Liver (tissue), 9 donors: ENCODE data around the gene IKBKE. TPM values are rescaled to one million over a fixed set of nuclear protein-coding genes. Genes with fewer than 3 reads are reported as not detected.

Experiments used
- DNase-seq: peaks from one replicate; pipeline ENCODE4 v3.0.0-alpha.2; 2017; ENCODE audit warnings: low spot score
- H3K27ac ChIP-seq, 2 donors: one replicate each; pipeline ENCODE4 v1.7.0; 2013; ENCODE audit warnings: inconsistent platforms in 2 of 2, low read length in 2 of 2, control low read depth in 1 of 2, low read depth in 1 of 2, mild to moderate bottlenecking in 1 of 2
- H3K27me3 ChIP-seq, 4 donors: one replicate each; pipeline versions ENCODE4 v1.6.1 to v1.7.0; 2013; ENCODE audit warnings: low read length in 3 of 4, inconsistent platforms in 1 of 4, mild to moderate bottlenecking in 1 of 4, moderate library complexity in 1 of 4; ENCODE audit not compliant: control insufficient read depth in 4 of 4, insufficient read depth in 4 of 4
- H3K36me3 ChIP-seq, 4 donors: one replicate each; pipeline versions ENCODE4 v1.6.1 to v1.7.0; 2013; ENCODE audit warnings: low read length in 3 of 4, mild to moderate bottlenecking in 3 of 4, low read depth in 1 of 4, moderate library complexity in 1 of 4; ENCODE audit not compliant: control insufficient read depth in 4 of 4, insufficient read depth in 3 of 4
- H3K4me1 ChIP-seq, 4 donors: one replicate each; pipeline versions ENCODE4 v1.6.1 to v1.7.0; 2013; ENCODE audit warnings: low read length in 3 of 4, mild to moderate bottlenecking in 3 of 4, moderate library complexity in 1 of 4; ENCODE audit not compliant: control insufficient read depth in 4 of 4, insufficient read depth in 4 of 4
- H3K4me3 ChIP-seq, 3 donors: one replicate each; pipeline versions ENCODE4 v1.6.1 to v1.7.0; 2013; ENCODE audit warnings: low read length in 3 of 3, control low read depth in 1 of 3, low read depth in 1 of 3, mild to moderate bottlenecking in 1 of 3
- H3K9ac ChIP-seq, 2 donors: one replicate each; pipeline ENCODE4 v1.7.0; 2013; ENCODE audit warnings: low read length in 2 of 2, mild to moderate bottlenecking in 2 of 2, moderate library complexity in 2 of 2, control low read depth in 1 of 2, low read depth in 1 of 2
- H3K9me3 ChIP-seq, 4 donors: one replicate each; pipeline versions ENCODE4 v1.6.1 to v1.7.0; 2013; ENCODE audit warnings: low read length in 3 of 4; ENCODE audit not compliant: control insufficient read depth in 4 of 4
- EGR1 ChIP-seq, 2 donors: IDR thresholded peaks; 2 replicates each; pipeline ENCODE4 v1.6.1; 2016 to 2018; ENCODE audit warnings: antibody characterized with exemption in 2 of 2, low read depth in 2 of 2
- FOXA1 ChIP-seq: IDR thresholded peaks from 2 replicates; pipeline ENCODE4 v1.6.1; 2016; ENCODE audit warnings: antibody characterized with exemption
- FOXA2 ChIP-seq: IDR thresholded peaks from 2 replicates; pipeline ENCODE4 v1.6.1; 2016; ENCODE audit warnings: antibody characterized with exemption
- GABPA ChIP-seq, 2 donors: IDR thresholded peaks in 1 of 2; conservative IDR thresholded peaks in 1 of 2; 2 replicates each; pipeline ENCODE4 v1.6.1; 2016; ENCODE audit warnings: antibody characterized with exemption in 2 of 2, mild to moderate bottlenecking in 1 of 2, moderate library complexity in 1 of 2
- HNF4A ChIP-seq, 2 donors: conservative IDR thresholded peaks; 2 replicates each; pipeline ENCODE4 v1.6.1; 2016; ENCODE audit warnings: antibody characterized with exemption in 2 of 2, mild to moderate bottlenecking in 2 of 2
- HNF4G ChIP-seq: IDR thresholded peaks from 2 replicates; pipeline ENCODE4 v1.6.1; 2016; ENCODE audit warnings: antibody characterized with exemption
- JUND ChIP-seq, 2 donors: IDR thresholded peaks; 2 replicates each; pipeline ENCODE4 v1.6.1; 2016; ENCODE audit warnings: antibody characterized with exemption in 2 of 2
- NR2F2 ChIP-seq: IDR thresholded peaks from 2 replicates; pipeline ENCODE4 v1.6.1; 2016; ENCODE audit warnings: antibody characterized with exemption
- RAD21 ChIP-seq, 2 donors: IDR thresholded peaks; 2 replicates each; pipeline ENCODE4 v1.6.1; 2016; ENCODE audit warnings: antibody characterized with exemption in 2 of 2, mild to moderate bottlenecking in 2 of 2
- RXRA ChIP-seq, 2 donors: IDR thresholded peaks; 2 replicates each; pipeline ENCODE4 v1.6.1; 2017 to 2018; ENCODE audit warnings: antibody characterized with exemption in 2 of 2, mild to moderate bottlenecking in 1 of 2
- SP1 ChIP-seq: IDR thresholded peaks from 2 replicates; pipeline ENCODE4 v1.6.1; 2018; ENCODE audit warnings: antibody characterized with exemption, mild to moderate bottlenecking
- TAF1 ChIP-seq: conservative IDR thresholded peaks from 2 replicates; pipeline ENCODE4 v1.6.1; 2016; ENCODE audit warnings: antibody characterized with exemption, mild to moderate bottlenecking
- YY1 ChIP-seq: IDR thresholded peaks from 2 replicates; pipeline ENCODE4 v1.6.1; 2016; ENCODE audit warnings: antibody characterized with exemption, mild to moderate bottlenecking
- WGBS: extraction: QIAGEN DNeasy Blood & Tissue Kit; methylation state at CpG from one replicate; pipeline ENCODE4 v1.1.7; 2013; 5-methylcytosine and 5-hydroxymethylcytosine counted together
- polyA plus RNA-seq, 2 donors: library from polyadenylated mRNA; stranded (reverse) in 1 of 2; unstranded in 1 of 2; fragments of 200-250 nt in 1 of 2; fragments of >200 nt in 1 of 2; fragmentation: Nextera tagmentation in 1 of 2; extraction: Ambion mirVana in 1 of 2; gene quantifications; one replicate each; pipeline versions ENCODE4 v1.2.1 to v1.2.3, GENCODE V29; 2013 to 2015
- total RNA-seq, 2 donors: library from RNA; depleted of rRNA; stranded (reverse); fragments of >200 nt; gene quantifications; one replicate each; pipeline ENCODE4 v1.2.3, GENCODE V29; 2014
- TF ChIP-seq, protein P1 (sequence below): IDR thresholded peaks from 2 replicates; pipeline ENCODE4 v1.6.1; 2016; ENCODE audit warnings: antibody characterized with exemption
- TF ChIP-seq, protein P2 (sequence below): fragments of 150-350 bp; IDR thresholded peaks from 2 replicates; pipeline ENCODE4 v1.5.1; 2017; ENCODE audit warnings: improper control_type of control experiment, low read depth, low read length; ENCODE audit not compliant: missing input control
- TF ChIP-seq, protein P3 (sequence below): IDR thresholded peaks from 2 replicates; pipeline ENCODE4 v1.6.1; 2016; ENCODE audit warnings: antibody characterized with exemption, mild to moderate bottlenecking
- TF ChIP-seq, protein P4 (sequence below): IDR thresholded peaks from 2 replicates; pipeline ENCODE4 v1.6.1; 2016; ENCODE audit warnings: antibody characterized with exemption
- TF ChIP-seq, protein P5 (sequence below): IDR thresholded peaks from 2 replicates; pipeline ENCODE4 v1.6.1; 2016; ENCODE audit warnings: antibody characterized with exemption
- donor health status: healthy.
- donor health status: healthy.
- donor health status: healthy.
- donor health status: healthy.
- donor health status: healthy.

IKBKE gene
- total and polyA plus RNA-seq, 4 donors: 0.81 to 3.9 (median 1.5) TPM

DNA sequence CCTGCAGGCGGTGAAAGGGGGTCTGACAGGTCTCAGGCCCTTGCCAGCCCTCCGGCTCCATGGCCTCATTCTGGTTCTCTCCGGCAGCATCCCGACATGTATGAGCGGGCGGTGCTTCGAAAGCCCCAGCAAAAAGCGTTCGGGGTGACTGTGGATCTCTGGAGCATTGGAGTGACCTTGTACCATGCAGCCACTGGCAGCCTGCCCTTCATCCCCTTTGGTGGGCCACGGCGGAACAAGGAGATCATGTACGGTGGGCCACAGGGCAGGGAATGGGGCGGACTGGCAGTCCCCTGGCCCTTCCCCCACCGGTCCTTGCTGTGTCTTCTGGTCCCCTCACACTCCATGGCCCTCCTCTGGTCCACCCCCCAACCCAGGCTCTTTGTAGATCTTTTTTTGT, 6.3 kb downstream of the IKBKE start:
- Histone ChIP-seq H3K4me1 (peaks cover 0 to 3% (median under 1%) of the 10 kb centered on the region in 4 donors), H3K36me3 (peaks cover 0 to 4% (median 0%) of the 10 kb centered on the region in 4 donors), H3K4me3 (no peak overlapping the region), H3K9ac (no peak overlapping the region), H3K27me3 (no peaks in the 10 kb centered on the region), H3K9me3 (no peaks in the 10 kb centered on the region), H3K27ac (no peak overlapping the region)
- WGBS: 95% methylated on average over 14 of the region's 14 CpGs
- DNase-seq: no peak
- TF ChIP-seq GABPA (IDR thresholded peaks at IDR 0.05 in 1 of 2, conservative IDR thresholded peaks at IDR 0.05 in 1 of 2) (no peak), RXRA (IDR thresholded peaks at IDR 0.05) (no peak), NR2F2 (no peak), TAF1 (no peak), FOXA1 (no peak), HNF4G (no peak)
- TF ChIP-seq, protein P1, sequence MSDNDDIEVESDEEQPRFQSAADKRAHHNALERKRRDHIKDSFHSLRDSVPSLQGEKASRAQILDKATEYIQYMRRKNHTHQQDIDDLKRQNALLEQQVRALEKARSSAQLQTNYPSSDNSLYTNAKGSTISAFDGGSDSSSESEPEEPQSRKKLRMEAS: no peak
- TF ChIP-seq, protein P2, sequence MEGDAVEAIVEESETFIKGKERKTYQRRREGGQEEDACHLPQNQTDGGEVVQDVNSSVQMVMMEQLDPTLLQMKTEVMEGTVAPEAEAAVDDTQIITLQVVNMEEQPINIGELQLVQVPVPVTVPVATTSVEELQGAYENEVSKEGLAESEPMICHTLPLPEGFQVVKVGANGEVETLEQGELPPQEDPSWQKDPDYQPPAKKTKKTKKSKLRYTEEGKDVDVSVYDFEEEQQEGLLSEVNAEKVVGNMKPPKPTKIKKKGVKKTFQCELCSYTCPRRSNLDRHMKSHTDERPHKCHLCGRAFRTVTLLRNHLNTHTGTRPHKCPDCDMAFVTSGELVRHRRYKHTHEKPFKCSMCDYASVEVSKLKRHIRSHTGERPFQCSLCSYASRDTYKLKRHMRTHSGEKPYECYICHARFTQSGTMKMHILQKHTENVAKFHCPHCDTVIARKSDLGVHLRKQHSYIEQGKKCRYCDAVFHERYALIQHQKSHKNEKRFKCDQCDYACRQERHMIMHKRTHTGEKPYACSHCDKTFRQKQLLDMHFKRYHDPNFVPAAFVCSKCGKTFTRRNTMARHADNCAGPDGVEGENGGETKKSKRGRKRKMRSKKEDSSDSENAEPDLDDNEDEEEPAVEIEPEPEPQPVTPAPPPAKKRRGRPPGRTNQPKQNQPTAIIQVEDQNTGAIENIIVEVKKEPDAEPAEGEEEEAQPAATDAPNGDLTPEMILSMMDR: no peak

DNA sequence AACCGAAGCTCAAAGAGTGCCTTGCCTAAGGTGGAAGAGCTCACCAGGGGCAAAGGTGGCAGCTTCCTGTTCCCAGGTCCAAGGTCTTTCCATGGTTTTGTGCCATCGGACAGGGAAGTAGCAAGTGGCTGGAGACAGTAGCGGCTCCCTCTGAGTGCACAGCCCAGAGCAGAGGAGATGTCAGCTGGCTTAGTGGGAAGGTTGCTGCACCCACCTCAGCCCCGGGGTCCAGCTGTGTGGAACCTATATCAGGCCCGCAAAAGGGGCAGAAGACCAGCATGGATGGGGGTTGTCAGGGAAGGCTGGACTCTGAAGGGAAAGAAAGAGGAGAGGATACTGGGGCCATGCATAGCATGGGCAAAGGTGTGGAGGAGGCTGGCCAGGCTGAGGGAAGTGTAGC, 6.8 kb downstream of the IKBKE start:
- Histone ChIP-seq H3K4me3 (no peak overlapping the region), H3K9ac (no peak overlapping the region), H3K9me3 (no peaks in the 10 kb centered on the region), H3K27ac (no peak overlapping the region), H3K27me3 (no peaks in the 10 kb centered on the region), H3K4me1 (peaks cover 0 to 3% (median 0%) of the 10 kb centered on the region in 4 donors), H3K36me3 (peaks cover 0 to 4% (median 0%) of the 10 kb centered on the region in 4 donors)
- no peak for TF ChIP-seq NR2F2
- TF ChIP-seq JUND (IDR thresholded peaks at IDR 0.05): no peak
- TF ChIP-seq SP1: no peak
- TF ChIP-seq, protein P1: no peak
- TF ChIP-seq, protein P3, sequence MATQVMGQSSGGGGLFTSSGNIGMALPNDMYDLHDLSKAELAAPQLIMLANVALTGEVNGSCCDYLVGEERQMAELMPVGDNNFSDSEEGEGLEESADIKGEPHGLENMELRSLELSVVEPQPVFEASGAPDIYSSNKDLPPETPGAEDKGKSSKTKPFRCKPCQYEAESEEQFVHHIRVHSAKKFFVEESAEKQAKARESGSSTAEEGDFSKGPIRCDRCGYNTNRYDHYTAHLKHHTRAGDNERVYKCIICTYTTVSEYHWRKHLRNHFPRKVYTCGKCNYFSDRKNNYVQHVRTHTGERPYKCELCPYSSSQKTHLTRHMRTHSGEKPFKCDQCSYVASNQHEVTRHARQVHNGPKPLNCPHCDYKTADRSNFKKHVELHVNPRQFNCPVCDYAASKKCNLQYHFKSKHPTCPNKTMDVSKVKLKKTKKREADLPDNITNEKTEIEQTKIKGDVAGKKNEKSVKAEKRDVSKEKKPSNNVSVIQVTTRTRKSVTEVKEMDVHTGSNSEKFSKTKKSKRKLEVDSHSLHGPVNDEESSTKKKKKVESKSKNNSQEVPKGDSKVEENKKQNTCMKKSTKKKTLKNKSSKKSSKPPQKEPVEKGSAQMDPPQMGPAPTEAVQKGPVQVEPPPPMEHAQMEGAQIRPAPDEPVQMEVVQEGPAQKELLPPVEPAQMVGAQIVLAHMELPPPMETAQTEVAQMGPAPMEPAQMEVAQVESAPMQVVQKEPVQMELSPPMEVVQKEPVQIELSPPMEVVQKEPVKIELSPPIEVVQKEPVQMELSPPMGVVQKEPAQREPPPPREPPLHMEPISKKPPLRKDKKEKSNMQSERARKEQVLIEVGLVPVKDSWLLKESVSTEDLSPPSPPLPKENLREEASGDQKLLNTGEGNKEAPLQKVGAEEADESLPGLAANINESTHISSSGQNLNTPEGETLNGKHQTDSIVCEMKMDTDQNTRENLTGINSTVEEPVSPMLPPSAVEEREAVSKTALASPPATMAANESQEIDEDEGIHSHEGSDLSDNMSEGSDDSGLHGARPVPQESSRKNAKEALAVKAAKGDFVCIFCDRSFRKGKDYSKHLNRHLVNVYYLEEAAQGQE: no peak
- TF ChIP-seq, protein P4, sequence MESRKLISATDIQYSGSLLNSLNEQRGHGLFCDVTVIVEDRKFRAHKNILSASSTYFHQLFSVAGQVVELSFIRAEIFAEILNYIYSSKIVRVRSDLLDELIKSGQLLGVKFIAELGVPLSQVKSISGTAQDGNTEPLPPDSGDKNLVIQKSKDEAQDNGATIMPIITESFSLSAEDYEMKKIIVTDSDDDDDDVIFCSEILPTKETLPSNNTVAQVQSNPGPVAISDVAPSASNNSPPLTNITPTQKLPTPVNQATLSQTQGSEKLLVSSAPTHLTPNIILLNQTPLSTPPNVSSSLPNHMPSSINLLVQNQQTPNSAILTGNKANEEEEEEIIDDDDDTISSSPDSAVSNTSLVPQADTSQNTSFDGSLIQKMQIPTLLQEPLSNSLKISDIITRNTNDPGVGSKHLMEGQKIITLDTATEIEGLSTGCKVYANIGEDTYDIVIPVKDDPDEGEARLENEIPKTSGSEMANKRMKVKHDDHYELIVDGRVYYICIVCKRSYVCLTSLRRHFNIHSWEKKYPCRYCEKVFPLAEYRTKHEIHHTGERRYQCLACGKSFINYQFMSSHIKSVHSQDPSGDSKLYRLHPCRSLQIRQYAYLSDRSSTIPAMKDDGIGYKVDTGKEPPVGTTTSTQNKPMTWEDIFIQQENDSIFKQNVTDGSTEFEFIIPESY: no peak
- no peak for TF ChIP-seq HNF4G
- TF ChIP-seq EGR1 (IDR thresholded peaks at IDR 0.05; ENCODE audit: low read depth in 2 of 2): no peak
- TF ChIP-seq FOXA1: no peak
- TF ChIP-seq RAD21 (IDR thresholded peaks at IDR 0.05): no peak
- no peak for TF ChIP-seq HNF4A (conservative IDR thresholded peaks at IDR 0.05)
- TF ChIP-seq, protein P5, sequence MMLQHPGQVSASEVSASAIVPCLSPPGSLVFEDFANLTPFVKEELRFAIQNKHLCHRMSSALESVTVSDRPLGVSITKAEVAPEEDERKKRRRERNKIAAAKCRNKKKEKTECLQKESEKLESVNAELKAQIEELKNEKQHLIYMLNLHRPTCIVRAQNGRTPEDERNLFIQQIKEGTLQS: no peak
- no peak for TF ChIP-seq FOXA2
- no peak for TF ChIP-seq YY1
- no peak for TF ChIP-seq TAF1
- TF ChIP-seq, protein P2: no peak
- TF ChIP-seq GABPA (IDR thresholded peaks at IDR 0.05 in 1 of 2, conservative IDR thresholded peaks at IDR 0.05 in 1 of 2): no peak
- no peak for TF ChIP-seq RXRA (IDR thresholded peaks at IDR 0.05)
- no peak for DNase-seq
- 86% methylated on average over 5 of the region's 5 CpGs for WGBS
